ENCODE data around the gene MON1B.

DNA sequence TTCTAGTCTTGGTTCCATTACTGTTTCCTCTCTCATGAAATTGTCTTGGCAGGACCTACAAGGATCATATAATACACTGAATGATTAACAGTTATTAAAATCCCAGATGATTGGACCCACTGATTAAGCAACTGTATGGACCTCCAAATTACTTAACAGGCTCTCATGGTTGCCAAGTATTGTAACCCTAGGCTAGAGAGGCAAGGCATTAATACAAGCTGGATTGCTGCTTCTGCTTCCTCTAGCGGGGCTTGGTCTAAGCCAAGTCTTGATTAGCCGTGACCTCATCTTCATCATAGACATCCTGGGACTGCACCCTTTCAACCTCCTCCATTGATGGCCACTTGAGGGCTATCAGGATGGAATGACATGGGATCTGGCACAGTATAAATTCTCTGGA is 55.2 kb downstream of the MON1B start:
- TF ChIP-seq, protein P1, sequence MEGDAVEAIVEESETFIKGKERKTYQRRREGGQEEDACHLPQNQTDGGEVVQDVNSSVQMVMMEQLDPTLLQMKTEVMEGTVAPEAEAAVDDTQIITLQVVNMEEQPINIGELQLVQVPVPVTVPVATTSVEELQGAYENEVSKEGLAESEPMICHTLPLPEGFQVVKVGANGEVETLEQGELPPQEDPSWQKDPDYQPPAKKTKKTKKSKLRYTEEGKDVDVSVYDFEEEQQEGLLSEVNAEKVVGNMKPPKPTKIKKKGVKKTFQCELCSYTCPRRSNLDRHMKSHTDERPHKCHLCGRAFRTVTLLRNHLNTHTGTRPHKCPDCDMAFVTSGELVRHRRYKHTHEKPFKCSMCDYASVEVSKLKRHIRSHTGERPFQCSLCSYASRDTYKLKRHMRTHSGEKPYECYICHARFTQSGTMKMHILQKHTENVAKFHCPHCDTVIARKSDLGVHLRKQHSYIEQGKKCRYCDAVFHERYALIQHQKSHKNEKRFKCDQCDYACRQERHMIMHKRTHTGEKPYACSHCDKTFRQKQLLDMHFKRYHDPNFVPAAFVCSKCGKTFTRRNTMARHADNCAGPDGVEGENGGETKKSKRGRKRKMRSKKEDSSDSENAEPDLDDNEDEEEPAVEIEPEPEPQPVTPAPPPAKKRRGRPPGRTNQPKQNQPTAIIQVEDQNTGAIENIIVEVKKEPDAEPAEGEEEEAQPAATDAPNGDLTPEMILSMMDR (IDR thresholded peaks at IDR 0.05), result no peak
- no peak for TF ChIP-seq POLR2A (IDR thresholded peaks at IDR 0.05)

Data from right lobe of liver (tissue), 4 donors.